GM18505 (cell line): ENCODE data around the gene MEIS3.

ENCODE experiments used
- ATAC-seq: cut with Tn5 transposase; IDR thresholded peaks from one replicate; pipeline ENCODE4 v1.9.1; 2021; ENCODE audit not compliant: unreplicated experiment
- POLR2A ChIP-seq: IDR thresholded peaks from 4 replicates; pipeline ENCODE4 v1.6.1; 2011; ENCODE audit warnings: borderline replicate concordance; ENCODE audit not compliant: insufficient read depth, insufficient read length; ENCODE audit errors: extremely low read depth

The MEIS3 gene

DNA sequence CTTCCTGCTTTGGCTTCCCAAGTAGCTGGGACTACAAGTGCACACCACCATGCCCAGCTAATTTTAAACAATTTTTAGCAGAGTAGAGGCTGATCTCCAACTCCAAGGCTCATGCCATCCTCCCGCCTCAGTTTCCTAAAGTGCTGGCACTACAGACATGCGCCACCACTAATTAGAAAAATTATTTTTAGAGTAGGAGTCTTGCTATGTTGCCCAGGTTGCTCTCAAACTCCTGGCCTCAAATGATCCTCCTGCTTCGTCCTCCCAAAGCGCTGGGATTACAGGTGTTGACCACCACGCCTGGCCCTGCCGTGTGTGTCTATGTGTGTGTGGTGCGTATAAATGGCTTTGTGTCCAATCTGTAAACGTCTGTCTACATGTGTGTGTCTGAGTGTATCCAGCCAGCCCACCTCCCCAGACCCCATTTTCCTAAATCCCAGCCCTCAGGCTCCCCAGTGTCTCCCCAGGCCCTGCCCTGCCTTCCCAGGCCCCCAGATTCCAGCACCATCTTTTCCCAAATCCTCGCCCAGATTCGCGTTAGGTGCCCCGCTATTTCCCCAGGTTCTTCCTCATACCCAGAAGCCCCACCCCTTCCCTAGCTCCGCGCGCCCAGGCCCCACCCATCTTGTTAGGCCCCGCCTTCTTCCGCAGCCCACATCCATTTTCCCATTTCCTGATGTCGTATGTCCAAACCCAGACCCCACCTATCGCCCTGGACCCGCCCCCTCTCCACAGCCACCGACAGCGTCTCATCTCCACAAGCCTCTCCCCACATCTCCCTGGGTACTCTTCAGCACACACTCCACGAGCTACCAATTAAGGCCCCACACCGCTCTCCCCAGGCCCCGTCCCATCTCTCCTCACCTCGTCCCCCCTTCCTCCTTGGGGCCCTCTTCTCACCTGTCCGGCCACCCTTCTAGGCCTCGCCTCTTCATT lies 27.5 kb upstream of the MEIS3 start:
- no peak for TF ChIP-seq POLR2A
- ATAC-seq: no peak

DNA sequence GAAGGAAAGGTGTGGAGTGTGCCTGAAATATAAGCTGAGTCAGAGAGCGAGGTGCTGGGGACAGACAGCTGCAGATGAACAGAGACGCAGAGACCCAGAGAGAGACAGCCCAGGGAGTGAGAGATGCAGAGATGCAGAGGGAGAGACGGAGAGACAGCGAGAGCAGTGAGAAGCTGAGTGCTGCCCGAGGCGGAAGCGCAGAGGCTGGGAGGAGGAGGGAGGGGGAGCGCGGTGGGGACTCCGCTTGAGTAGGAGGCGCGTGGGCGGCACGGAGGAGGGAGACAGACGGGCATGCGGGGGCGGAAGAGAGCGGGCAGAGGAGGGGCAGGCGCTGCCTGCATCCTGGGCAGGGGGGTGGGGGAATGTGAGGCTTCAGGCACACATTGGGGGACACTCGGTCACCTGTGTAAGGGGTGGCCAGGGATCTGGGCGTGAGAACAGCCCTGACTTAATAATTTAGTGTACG lies 26.6 kb upstream of the MEIS3 start:
- TF ChIP-seq POLR2A: no peak
- no peak for ATAC-seq

GRCh38 chr19:47445527-47445926 lies 26.2 kb upstream of the MEIS3 start:
- no peak for TF ChIP-seq POLR2A
- ATAC-seq: no peak

- no peak for ATAC-seq
- TF ChIP-seq POLR2A: no peak
Observed at GRCh38 chr19:47444388-47444821, 25.1 kb upstream of the MEIS3 start.

- no peak for TF ChIP-seq POLR2A
- ATAC-seq: no peak
Observed at GRCh38 chr19:47443331-47443730, 24.0 kb upstream of the MEIS3 start.

DNA sequence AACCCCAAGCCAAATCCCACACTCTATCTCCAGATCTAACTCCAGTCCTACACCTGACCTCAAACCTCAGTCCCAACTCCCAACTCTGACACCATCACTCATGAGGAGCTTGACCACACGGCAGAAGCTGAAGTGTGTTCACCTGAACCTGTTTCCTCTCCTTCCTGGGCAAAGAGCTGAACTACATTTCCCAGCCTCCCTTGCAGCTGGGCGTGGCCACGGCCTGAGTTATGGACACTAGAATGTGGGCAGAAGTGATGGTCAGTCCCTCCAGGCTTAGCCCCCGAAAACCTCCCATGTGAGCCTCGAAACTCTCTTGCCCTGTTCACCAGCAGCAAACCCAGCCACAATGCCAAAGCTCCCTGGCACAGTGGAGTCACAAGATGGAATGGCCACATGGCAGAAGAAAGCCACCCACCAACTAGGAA lies 19.5 kb upstream of the MEIS3 start:
- no peak for ATAC-seq
- TF ChIP-seq POLR2A: no peak

DNA sequence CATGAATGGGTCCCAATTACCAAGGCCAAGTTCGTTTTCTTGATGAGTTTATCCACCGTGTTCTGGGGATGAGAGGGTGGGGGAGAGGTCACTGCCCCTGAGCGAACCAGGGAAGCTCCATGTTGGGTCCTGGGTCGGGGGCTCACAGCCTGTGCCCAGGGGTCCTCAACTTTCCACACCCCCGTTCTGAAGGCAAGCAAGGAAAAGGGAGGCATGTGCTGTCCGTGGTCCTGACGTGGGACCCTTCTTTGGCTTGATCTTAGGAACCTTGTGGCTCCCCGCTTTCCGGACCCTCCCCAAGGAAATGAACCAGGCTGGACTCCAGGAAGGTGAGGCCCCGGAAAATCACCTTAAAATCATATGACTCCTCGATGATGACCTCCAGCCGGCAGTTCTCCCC lies 18.2 kb upstream of the MEIS3 start:
- no peak for TF ChIP-seq POLR2A

DNA sequence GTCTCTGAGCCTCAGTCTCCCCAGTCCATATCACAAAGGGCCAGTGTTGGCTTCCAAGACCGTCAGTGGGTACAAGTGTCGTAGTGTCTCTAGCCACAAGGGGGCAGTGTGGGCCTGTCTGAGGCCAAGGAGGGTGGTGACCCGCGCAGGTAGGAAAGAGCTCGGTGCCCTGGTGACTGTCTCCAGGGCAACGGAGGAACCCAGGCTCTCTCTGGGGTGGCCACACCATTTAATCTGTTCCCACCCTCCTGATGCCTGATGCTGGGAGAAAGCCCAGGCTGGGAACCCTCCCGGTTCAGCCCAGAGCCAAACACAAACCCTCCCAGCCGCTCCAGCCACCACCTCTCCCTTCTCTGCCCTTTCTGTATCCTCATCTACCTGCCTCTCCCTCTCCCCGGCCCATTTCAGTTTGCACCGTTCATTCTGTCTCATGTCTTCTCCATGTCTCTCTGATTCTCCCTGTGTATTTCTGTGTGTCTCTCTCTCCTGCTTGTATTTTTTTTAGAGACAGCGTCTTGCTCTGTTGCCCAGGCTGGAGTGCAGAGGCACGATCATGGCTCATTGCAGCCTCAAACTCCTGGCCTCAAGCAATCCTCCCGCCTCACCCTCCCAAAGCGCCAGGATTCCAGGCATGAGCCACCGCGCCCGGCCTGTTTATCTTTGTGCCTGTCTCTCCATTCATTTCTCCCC lies 17.5 kb upstream of the MEIS3 start:
- no peak for TF ChIP-seq POLR2A
- no peak for ATAC-seq

More for the DNA sequence above, 18.2 kb upstream of the MEIS3 start:
- no peak for ATAC-seq

GRCh38 chr19:47435883-47436417 lies 16.6 kb upstream of the MEIS3 start:
- no peak for ATAC-seq
- no peak for TF ChIP-seq POLR2A

DNA sequence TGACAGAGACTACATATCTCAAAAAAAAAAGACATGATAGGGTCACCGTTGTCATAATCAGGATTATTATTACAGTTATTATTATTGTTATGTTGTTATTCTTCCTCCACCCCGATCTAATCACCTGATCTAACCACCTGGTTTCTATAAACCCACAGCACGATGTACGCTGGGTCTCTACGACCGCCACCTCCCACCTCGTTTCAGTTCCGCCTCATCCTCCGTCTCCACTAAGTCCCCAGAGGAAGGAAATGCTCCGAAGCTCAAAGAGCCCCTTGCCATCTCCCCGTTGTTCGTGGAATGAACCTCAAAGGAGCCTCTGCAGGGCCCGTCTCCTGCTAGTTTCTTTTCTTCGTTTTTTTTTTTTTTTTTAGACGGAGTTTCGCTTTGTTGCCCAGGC lies 15.9 kb upstream of the MEIS3 start:
- ATAC-seq: no peak
- TF ChIP-seq POLR2A: no peak

- no peak for ATAC-seq
- TF ChIP-seq POLR2A: no peak
Observed at GRCh38 chr19:47434088-47434487, 14.8 kb upstream of the MEIS3 start.

DNA sequence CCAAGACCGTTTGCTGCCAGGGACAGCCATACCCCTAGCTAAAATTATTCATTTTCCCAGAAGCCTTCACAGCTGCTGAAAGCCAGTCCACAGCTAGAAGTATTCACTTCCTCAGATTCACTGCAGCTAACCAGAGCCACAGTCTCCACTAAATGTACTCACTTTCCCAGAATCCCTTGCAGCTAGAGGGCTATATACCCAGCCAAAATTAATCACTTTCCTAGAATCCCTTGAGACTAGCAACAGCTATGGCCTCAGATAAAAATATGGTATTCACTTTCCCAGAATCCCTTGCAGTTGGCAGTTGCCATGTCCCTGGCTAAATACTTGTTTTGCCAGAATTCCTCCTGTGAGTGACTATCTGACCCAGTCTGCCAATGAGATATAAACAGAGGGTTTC lies 13.8 kb upstream of the MEIS3 start:
- no peak for TF ChIP-seq POLR2A
- ATAC-seq: no peak

GRCh38 chr19:47432499-47432898 lies 13.2 kb upstream of the MEIS3 start:
- ATAC-seq: no peak

More at GRCh38 chr19:47432499-47432898, 13.2 kb upstream of the MEIS3 start:
- no peak for TF ChIP-seq POLR2A
